SW 1271 (cell line): ENCODE results near the gene ARHGEF40.
A peak's percentile ranks its signal among the peaks of the same experiment; 100 is the strongest.

Experiments
- DNase-seq, 2 experiments: peaks; one replicate each; lab custom pipeline; 2025; lab: John Stamatoyannopoulos, UW

Gene ARHGEF40

DNA sequence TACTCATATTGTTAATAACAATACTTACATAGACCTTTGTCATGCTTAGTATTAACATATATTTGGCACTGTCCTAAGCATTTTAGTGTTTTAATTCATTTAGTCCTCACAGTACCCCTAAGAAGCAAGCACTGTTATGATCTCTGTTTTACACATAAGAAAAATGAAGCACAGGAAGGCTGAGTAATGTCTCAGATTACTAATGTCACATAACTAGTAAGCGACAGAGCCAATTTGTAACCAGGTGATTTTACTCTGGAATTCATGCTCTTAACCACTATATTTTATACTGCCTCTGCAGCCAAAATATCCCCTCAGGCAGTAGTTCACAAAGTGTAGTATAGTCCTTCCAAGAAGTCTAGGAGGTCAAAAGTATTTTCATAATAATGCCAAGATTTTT, 51.0 kb downstream of the ARHGEF40 start:
- no peak for DNase-seq

DNA sequence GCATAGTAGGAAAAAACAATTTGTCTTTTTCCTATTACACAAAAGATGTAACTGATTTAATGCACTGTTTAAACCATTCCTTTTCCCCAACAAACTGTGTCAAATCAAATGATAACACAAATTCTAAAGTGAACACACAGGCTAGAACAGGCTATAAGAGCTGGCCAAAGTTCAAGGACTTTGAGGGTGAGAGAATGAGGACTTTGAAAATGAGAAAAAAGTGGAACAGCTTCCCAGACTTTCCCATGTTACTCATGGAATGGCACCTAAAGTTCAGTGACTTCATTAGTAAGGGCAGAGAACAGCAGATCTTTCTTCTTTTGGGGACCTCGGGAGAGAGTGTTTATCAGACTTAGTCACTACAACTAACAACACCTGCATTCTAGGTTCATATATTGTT, 53.3 kb downstream of the ARHGEF40 start:
- no peak for DNase-seq

DNA sequence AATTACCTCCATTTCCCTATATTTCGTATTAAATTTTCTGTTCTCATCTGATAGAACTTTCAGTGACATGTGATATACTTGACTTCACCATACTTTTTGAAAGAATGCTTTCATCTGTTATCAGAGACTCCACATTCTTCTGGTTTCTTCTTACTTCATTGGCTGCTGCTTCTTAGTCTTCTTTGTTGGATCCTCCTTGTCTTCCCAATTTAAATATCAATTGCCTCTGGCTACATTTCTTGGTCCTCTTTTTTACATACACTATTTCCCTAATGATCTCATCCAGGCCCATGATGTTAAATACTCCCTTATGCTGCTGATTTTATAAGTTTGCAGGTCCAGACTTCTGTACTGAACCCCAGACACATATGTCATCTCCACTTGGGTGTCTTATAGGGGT, 63.8 kb downstream of the ARHGEF40 start:
- no peak for DNase-seq

GRCh38 chr14:21136024-21136423, 65.9 kb downstream of the ARHGEF40 start:
- peak in 1 of 2 experiments; percentile 27 for DNase-seq
